ENCODE results near the gene PIEZO2. TPM values are rescaled to one million over a fixed set of nuclear protein-coding genes. Genes with fewer than 3 reads are reported as not detected.

PIEZO2 gene
- total RNA-seq, 1 experiment from 2014 or later: 10.7 TPM

DNA sequence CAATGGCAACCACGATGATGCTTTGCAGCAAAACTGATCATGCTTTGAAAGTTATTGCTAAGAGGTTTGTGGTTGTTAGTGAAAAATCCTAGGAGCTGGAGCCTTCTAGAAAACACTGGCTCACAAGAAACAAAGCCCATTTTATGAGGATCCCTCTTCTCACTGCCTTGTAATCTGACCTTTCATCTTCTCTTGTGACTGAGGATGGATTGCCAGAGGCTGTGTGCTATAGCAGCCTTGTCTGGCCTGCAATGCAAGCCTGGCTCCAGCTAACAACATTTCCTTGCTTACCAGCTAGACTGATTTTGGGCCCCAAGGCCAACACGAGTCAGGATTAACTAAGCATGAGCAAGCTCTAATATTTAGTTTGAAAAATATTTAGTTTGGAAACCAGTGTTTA lies 13.1 kb downstream of the PIEZO2 start (continued):
- TF ChIP-seq, protein P1, sequence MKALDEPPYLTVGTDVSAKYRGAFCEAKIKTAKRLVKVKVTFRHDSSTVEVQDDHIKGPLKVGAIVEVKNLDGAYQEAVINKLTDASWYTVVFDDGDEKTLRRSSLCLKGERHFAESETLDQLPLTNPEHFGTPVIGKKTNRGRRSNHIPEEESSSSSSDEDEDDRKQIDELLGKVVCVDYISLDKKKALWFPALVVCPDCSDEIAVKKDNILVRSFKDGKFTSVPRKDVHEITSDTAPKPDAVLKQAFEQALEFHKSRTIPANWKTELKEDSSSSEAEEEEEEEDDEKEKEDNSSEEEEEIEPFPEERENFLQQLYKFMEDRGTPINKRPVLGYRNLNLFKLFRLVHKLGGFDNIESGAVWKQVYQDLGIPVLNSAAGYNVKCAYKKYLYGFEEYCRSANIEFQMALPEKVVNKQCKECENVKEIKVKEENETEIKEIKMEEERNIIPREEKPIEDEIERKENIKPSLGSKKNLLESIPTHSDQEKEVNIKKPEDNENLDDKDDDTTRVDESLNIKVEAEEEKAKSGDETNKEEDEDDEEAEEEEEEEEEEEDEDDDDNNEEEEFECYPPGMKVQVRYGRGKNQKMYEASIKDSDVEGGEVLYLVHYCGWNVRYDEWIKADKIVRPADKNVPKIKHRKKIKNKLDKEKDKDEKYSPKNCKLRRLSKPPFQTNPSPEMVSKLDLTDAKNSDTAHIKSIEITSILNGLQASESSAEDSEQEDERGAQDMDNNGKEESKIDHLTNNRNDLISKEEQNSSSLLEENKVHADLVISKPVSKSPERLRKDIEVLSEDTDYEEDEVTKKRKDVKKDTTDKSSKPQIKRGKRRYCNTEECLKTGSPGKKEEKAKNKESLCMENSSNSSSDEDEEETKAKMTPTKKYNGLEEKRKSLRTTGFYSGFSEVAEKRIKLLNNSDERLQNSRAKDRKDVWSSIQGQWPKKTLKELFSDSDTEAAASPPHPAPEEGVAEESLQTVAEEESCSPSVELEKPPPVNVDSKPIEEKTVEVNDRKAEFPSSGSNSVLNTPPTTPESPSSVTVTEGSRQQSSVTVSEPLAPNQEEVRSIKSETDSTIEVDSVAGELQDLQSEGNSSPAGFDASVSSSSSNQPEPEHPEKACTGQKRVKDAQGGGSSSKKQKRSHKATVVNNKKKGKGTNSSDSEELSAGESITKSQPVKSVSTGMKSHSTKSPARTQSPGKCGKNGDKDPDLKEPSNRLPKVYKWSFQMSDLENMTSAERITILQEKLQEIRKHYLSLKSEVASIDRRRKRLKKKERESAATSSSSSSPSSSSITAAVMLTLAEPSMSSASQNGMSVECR (CRISPR knock-in tag; IDR thresholded peaks at IDR 0.05; ENCODE audit: borderline replicate concordance): no peak
- TF ChIP-seq, protein P2, sequence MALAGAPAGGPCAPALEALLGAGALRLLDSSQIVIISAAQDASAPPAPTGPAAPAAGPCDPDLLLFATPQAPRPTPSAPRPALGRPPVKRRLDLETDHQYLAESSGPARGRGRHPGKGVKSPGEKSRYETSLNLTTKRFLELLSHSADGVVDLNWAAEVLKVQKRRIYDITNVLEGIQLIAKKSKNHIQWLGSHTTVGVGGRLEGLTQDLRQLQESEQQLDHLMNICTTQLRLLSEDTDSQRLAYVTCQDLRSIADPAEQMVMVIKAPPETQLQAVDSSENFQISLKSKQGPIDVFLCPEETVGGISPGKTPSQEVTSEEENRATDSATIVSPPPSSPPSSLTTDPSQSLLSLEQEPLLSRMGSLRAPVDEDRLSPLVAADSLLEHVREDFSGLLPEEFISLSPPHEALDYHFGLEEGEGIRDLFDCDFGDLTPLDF (CRISPR knock-in tag; IDR thresholded peaks at IDR 0.05): no peak
- TF ChIP-seq ZNF671 (CRISPR knock-in tag; IDR thresholded peaks at IDR 0.05) (no peak), SP1 (CRISPR knock-in tag; conservative IDR thresholded peaks at IDR 0.05) (no peak), ZBTB21 (CRISPR knock-in tag; IDR thresholded peaks at IDR 0.05; ENCODE audit: borderline replicate concordance) (no peak), GRHL2 (CRISPR knock-in tag; IDR thresholded peaks at IDR 0.05; ENCODE audit: insufficient replicate concordance, severe bottlenecking) (no peak), MXD4 (CRISPR knock-in tag; IDR thresholded peaks at IDR 0.05; ENCODE audit: borderline replicate concordance) (no peak), SOX15 (CRISPR knock-in tag; IDR thresholded peaks at IDR 0.05) (no peak), HMGA2 (CRISPR knock-in tag; IDR thresholded peaks at IDR 0.05) (no peak), MYBL2 (CRISPR knock-in tag; IDR thresholded peaks at IDR 0.05) (no peak)
- TF ChIP-seq, protein P3, sequence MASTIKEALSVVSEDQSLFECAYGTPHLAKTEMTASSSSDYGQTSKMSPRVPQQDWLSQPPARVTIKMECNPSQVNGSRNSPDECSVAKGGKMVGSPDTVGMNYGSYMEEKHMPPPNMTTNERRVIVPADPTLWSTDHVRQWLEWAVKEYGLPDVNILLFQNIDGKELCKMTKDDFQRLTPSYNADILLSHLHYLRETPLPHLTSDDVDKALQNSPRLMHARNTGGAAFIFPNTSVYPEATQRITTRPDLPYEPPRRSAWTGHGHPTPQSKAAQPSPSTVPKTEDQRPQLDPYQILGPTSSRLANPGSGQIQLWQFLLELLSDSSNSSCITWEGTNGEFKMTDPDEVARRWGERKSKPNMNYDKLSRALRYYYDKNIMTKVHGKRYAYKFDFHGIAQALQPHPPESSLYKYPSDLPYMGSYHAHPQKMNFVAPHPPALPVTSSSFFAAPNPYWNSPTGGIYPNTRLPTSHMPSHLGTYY (CRISPR knock-in tag; IDR thresholded peaks at IDR 0.05): no peak
- TF ChIP-seq, protein P4, sequence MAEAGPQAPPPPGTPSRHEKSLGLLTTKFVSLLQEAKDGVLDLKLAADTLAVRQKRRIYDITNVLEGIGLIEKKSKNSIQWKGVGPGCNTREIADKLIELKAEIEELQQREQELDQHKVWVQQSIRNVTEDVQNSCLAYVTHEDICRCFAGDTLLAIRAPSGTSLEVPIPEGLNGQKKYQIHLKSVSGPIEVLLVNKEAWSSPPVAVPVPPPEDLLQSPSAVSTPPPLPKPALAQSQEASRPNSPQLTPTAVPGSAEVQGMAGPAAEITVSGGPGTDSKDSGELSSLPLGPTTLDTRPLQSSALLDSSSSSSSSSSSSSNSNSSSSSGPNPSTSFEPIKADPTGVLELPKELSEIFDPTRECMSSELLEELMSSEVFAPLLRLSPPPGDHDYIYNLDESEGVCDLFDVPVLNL (CRISPR knock-in tag; IDR thresholded peaks at IDR 0.05; ENCODE audit: borderline replicate concordance, low read depth): no peak
- TF ChIP-seq, protein P5, sequence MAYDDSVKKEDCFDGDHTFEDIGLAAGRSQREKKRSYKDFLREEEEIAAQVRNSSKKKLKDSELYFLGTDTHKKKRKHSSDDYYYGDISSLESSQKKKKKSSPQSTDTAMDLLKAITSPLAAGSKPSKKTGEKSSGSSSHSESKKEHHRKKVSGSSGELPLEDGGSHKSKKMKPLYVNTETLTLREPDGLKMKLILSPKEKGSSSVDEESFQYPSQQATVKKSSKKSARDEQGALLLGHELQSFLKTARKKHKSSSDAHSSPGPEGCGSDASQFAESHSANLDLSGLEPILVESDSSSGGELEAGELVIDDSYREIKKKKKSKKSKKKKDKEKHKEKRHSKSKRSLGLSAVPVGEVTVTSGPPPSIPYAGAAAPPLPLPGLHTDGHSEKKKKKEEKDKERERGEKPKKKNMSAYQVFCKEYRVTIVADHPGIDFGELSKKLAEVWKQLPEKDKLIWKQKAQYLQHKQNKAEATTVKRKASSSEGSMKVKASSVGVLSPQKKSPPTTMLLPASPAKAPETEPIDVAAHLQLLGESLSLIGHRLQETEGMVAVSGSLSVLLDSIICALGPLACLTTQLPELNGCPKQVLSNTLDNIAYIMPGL (CRISPR knock-in tag; IDR thresholded peaks at IDR 0.05): no peak
- TF ChIP-seq, protein P6, sequence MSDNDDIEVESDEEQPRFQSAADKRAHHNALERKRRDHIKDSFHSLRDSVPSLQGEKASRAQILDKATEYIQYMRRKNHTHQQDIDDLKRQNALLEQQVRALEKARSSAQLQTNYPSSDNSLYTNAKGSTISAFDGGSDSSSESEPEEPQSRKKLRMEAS (CRISPR knock-in tag; IDR thresholded peaks at IDR 0.05): no peak
- TF ChIP-seq, protein P7, sequence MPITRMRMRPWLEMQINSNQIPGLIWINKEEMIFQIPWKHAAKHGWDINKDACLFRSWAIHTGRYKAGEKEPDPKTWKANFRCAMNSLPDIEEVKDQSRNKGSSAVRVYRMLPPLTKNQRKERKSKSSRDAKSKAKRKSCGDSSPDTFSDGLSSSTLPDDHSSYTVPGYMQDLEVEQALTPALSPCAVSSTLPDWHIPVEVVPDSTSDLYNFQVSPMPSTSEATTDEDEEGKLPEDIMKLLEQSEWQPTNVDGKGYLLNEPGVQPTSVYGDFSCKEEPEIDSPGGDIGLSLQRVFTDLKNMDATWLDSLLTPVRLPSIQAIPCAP (CRISPR knock-in tag; IDR thresholded peaks at IDR 0.05): no peak

DNA sequence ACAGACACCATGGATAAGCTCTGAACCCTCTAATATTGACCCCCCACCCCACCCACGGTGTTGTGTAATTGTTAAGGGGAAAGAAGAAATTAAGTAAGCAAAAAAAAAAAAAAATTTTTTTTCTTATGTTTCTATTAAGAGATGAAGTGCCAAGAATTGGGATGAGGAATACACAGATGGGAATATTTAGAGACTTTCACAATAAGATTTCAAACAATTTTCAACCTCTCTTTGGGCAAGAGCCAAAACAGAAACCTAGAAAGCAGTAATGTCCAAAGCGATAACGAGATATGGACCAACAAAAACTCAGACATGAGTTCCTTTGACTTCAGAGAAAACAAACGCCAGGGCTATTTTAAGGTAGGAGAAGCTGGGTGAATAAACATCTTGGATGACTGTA lies 14.4 kb downstream of the PIEZO2 start:
- H3K27ac Mint-ChIP-seq: no peak overlapping the region
- H3K4me1 Mint-ChIP-seq: peaks cover 7% of the 10 kb centered on the region
- ATAC-seq: no peak
- no peak overlapping the region for H3K4me3 Mint-ChIP-seq
- no peaks in the 10 kb centered on the region for H3K27me3 Mint-ChIP-seq (ENCODE audit: low read depth)
- no peak for DNase-seq (ENCODE audit: low spot score)
- H3K9me3 Mint-ChIP-seq: peaks cover 19% of the 10 kb centered on the region
- POLR2A ChIA-PET: no interaction called here
- H3K36me3 Mint-ChIP-seq: peaks cover 6% of the 10 kb centered on the region
- CTCF ChIA-PET: no interaction called here
- TF ChIP-seq, protein P8, sequence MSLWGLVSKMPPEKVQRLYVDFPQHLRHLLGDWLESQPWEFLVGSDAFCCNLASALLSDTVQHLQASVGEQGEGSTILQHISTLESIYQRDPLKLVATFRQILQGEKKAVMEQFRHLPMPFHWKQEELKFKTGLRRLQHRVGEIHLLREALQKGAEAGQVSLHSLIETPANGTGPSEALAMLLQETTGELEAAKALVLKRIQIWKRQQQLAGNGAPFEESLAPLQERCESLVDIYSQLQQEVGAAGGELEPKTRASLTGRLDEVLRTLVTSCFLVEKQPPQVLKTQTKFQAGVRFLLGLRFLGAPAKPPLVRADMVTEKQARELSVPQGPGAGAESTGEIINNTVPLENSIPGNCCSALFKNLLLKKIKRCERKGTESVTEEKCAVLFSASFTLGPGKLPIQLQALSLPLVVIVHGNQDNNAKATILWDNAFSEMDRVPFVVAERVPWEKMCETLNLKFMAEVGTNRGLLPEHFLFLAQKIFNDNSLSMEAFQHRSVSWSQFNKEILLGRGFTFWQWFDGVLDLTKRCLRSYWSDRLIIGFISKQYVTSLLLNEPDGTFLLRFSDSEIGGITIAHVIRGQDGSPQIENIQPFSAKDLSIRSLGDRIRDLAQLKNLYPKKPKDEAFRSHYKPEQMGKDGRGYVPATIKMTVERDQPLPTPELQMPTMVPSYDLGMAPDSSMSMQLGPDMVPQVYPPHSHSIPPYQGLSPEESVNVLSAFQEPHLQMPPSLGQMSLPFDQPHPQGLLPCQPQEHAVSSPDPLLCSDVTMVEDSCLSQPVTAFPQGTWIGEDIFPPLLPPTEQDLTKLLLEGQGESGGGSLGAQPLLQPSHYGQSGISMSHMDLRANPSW (CRISPR knock-in tag; conservative IDR thresholded peaks at IDR 0.05; ENCODE audit: low read depth): no peak
- TF ChIP-seq, protein P9, sequence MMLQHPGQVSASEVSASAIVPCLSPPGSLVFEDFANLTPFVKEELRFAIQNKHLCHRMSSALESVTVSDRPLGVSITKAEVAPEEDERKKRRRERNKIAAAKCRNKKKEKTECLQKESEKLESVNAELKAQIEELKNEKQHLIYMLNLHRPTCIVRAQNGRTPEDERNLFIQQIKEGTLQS (CRISPR knock-in tag; conservative IDR thresholded peaks at IDR 0.05): no peak
- TF ChIP-seq, protein P10, sequence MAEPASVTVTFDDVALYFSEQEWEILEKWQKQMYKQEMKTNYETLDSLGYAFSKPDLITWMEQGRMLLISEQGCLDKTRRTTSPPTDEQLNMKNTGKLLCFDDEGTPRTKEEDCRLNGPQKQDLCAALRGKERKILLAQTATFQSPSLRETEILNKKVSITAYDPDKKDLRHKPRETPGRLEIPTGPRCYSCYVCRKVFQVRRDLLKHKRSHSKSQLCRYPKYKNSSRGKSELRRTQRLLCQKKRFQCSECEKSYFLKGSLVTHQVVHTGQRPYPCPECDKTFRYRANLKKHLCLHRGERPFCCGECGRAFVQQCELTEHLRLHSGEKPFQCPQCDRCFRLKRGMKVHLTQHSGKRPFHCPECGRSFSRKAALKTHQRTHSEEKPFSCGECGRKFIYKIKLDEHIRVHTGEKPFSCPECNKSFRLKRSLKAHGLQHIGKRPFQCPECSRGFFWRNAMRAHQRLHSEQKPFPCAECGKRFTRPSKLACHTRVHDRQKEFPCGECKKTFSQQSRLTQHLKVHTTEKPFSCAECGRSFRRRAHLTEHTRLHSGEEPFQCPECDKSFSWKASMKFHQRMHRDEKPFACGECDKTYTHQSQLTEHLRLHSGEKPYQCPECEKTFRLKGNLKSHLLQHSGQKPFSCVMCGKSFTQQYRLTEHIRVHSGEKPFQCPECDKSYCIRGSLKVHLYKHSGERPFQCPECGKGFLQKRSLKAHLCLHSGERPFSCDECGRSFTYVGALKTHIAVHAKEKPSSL (CRISPR knock-in tag; conservative IDR thresholded peaks at IDR 0.05): no peak
